Glomerular visceral epithelial cell (primary cell): ENCODE data around the gene DNAJB6.

Experiments
- DNase-seq: peaks from one replicate; pipeline ENCODE4 v3.0.0-alpha.2; 2016; ENCODE audit errors: extremely low spot score

Gene DNAJB6

GRCh38 chr7:157466867-157467261 lies 130.1 kb downstream of the DNAJB6 start:
- no peak for DNase-seq
